SK-MEL-5 (cell line): ENCODE data around the gene SLIT3. TPM values are rescaled to one million over a fixed set of nuclear protein-coding genes. Genes with fewer than 3 reads are reported as not detected.

Source experiments
- DNase-seq: peaks from one replicate; pipeline ENCODE4 v3.0.0-alpha.2; 2016; ENCODE audit warnings: low read depth, low spot score
- in situ Hi-C: cut with HindIII; loops from 2 replicates; pipeline ENCODE4 v1.10.0; 2016; ENCODE audit warnings: low sequenced_read_pairs, high pct_unique_total_duplicates, low pct_unique_long_range_greater_than_20kb
- total RNA-seq: library from RNA; depleted of rRNA; stranded (reverse); fragments of >200 nt; shearing (Covaris generic); gene quantifications from 2 replicates; pipeline ENCODE4 v1.2.3, GENCODE V29; 2014

SLIT3 gene
- total RNA-seq, 1 experiment from 2014 or later = 0.63 TPM

DNA sequence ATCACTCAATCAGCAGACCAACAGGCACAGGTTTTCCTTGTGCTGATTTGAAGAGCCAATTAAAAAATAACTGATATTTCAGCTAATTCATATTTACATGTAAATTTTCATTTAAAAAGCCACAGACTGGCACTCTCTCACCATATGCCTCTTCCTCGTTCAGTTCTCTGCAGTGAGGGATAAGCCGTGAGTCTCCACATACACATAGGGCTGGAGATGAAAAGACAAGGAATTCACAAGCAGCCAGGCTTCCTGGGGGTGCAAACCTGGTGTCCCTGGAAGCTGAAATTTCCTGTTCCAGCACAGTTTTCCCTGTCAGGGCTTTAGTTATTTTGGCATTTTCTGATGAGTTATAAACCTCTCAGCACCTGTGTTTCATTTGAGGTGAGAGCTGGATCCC is 397.9 kb downstream of the SLIT3 start:
- in situ Hi-C loops = no loop called here
- no peak for DNase-seq

DNA sequence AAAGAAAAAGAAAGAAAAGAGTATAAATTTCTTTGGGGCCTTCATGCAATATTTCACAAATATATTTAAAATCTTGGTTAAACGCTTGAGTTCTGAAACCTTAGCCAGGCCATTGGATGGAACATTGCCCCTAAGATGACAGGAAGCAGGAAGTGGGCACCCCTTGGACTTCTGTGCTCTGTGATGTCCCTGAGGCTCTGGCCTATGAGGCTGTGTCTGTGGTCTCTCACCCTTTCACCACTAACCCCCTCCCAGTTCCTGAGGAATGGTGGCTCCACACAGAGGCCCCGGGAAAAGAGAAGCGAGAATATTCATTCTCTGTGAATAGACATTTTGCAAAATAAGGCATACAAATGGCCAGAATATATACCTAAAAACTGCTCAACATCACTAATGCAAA is 401.3 kb downstream of the SLIT3 start:
- DNase-seq = no peak
- in situ Hi-C loops = no loop called here

DNA sequence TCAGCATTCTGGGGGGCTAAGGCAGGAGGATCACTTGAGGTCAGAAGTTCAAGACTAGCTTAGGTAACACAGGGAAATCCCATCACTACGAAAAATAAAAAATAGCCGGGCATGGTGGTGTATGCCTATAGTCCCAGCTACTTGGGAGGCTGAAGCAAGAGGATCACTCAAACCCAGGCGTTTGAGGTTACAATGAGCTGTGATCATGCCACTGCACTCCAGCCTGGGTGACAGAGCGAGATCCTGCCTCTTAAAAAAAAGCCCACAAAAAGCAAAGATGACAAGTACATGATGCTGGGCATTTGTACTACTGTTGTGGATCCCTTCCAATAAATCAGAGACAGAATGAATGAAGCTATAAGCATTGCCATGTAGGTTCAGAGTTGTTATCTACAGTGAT is 401.7 kb downstream of the SLIT3 start:
- DNase-seq = no peak
- in situ Hi-C loops = no loop called here

DNA sequence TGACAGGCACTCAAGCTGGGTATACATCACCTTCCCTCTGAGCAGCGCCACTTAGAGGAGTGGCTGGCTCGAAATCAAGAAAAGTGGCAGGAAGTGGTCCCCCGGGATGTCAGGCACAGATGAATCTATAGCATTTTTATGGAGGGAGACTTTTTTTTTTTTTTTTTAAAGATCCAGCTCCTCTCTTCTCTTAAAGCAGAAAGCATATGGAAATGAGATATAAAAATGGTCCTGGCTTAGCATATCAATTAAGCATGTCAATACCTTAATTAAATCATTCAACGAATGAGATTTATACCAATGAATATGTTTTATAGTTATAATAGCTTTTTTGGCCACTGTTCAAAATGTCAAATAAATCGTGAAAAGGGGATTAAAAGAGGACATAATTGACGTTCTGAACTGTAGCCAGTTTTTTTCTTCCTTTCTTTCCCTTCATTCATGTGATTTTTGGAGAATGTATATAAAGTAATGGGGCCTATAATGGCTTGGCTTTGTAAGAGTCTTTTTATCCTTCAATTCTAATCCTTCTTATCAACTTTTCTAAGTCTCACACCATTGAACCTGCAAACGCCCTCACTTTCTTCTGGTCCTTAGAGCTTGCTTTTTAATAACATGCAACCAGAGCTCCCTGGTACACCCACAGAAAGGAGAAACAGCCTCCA is 402.6 kb downstream of the SLIT3 start:
- in situ Hi-C loops = no loop called here
- no peak for DNase-seq

DNA sequence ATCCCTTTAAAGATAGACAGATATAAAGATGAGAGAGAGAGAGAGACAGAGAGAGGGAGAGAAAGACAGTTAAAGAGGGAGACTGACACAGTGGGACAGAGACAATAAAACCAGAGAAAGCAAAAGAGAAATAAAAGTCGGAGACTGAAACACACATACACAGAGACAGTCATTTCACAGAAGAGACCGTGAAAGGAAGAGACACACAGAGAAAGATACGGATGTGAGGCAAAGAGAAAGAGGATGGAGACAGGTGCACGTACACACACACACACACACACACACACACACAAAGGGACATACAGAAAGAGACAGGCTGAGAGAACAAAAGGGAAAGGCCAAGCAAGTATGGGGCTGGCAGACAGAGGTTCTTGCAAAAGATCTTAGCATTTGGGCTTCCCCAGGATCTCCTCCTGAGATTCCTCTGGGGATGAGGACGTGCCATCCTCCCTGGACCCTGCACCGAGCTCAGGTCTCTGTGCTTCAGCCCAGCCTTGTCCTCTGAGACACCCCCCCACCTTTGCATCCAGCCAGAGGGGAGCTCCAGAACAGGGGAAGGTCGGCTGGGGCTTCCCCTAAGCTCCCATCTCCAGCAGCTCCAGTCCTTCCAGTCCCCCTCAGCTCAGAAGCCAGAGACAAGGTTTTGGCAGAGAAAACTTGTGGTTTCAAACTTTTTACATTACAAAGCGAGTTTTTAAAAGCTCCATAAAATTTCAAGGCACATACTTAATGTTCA is 403.4 kb downstream of the SLIT3 start:
- in situ Hi-C loops = no loop called here
- no peak for DNase-seq

DNA sequence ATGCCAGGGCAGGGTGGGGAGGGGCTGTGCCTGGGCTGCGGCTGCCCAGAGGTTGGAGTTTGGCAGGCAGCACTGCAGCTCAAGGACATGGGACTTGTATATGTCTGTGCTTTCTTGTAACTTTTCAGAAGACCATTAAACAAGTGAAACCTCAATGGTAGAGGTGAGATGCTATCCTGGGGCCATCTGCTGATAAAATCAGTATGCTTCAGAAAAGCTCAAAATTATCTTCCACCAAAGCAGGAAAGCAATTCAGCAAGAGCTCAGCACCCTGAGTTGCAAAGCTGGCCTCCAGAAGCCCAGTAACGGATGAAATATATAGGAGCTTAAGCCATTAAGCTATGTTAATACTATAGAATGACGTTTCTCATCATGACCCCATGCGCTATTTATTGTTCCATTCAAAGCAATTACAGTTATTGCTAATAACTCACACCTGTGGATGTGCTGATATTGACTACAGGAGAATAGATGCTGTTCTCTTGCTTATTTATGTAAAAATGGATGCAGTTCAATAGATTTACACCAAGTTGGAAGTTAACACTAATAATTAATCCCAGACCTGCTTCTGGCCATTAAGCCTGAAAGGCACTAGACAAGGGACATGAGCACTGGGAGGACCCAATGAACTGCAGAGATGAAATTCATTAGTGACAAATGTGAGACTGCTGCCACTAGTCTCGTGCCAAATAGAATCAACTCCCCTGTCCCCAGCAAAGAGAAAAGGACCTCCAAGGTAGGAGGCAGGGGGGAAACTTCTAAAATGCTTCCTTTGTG is 405.5 kb downstream of the SLIT3 start:
- in situ Hi-C loops = no loop called here

DNA sequence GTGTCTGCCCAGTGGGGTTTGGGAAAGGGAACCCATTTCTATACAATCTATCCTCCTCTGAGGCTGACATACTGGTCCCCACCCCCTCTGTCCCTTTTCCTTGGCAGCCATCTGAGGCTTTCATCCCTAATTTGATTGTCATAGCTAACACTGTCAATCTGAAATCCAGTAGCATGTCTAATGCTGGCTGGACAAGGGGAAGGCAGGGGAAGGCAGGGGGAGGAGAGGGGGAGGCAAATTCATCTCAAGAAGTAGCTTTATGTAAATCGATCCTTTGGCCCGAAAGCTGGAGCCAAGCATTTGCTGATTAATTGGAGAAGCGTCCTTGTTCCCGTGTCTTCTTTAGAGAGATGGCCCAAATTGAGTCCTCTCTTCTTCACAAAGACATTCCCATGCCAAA is 407.7 kb downstream of the SLIT3 start:
- DNase-seq = no peak
- in situ Hi-C loops = no loop called here

More for the DNA sequence above, 405.5 kb downstream of the SLIT3 start:
- no peak for DNase-seq

DNA sequence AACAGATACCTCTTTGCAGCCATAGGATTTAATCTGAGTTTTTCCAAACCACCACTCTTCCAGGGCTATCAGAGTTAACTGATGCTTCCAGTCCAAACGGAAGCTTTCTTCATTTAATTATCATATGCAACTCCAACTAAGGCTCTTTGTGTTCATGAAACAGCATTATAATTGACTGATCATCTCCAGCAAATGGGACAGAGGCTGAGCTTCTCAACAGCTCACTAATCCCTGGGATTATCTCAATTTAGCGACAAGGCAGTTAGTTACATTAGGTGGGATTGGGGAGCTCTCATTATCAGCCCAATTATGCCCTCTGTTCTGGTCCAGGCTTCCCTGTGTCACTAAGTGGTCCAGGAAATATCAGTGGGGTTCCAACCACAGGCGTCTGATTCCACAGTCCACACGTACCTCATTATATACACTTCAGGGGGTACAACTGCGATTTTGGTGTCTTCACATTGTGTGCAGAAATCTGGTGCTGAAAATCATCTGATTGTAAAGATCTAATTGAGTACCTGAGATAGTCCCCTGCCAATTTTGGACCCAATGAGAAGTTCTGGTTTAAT is 408.2 kb downstream of the SLIT3 start:
- in situ Hi-C loops = no loop called here
- no peak for DNase-seq

DNA sequence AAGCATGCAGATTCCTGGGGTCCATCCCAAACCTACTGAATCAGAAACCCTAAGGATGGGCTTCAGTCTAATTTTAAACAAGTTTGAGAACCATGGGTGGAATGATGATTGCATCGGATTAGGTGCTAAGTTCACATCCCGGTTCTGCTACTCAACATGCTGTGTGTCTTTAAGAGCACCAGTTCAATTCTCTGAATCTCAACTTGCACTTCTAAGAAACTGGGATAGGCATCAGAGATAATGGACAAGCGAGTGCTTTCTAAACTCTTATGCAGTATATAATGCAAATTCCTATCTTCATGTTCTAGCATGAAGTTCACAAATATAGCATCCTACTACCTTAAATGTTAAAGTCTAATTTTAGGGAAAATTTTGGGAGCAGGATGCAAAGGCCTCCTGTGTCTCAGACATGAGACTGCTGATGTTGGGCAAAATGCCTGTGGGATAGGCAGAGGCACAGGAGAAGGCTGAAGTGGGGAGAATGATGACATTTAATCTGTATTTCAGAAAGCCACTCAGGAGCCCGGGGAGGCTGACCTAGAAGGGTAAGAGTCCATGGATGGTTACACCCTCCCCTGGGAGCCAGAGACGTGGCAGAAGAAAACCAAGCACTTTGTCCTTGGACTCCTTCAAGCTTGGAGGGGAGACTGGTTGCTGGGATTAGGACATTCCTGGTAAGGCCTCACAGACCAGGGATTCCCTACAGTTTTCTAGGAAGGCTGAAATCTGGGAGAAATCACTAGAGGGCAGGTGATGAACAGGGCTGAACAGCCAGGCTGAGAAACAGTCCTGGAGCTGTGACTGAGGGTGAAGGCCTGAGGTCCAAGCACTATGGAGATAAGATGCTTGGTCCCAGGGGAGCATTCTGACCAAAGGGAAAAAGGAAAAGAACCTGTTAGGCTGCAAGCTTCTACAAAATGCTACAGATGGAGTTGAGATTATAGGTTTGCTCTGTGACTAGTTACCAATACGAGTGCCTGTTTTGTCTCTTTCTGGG is 409.8 kb downstream of the SLIT3 start:
- in situ Hi-C loops = no loop called here
- no peak for DNase-seq

DNA sequence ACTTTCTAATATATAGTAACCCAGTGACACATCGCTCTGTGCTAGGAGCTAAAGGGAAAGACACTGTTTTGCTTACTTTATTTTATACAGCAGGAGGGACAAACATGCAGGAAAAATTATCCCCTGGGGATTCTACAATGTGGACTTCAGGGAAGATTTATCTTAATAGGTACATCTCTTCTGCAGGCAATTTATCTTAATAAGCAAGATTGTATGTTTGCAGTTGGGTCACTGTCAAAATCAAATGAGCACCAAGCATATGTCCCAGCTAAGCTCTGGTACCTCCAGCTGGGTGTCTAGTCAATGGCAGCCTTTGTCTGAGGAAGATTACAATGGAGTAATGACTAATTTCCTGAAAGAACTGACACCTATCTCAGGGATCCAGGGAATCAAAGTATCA is 411.9 kb downstream of the SLIT3 start:
- in situ Hi-C loops = no loop called here

DNA sequence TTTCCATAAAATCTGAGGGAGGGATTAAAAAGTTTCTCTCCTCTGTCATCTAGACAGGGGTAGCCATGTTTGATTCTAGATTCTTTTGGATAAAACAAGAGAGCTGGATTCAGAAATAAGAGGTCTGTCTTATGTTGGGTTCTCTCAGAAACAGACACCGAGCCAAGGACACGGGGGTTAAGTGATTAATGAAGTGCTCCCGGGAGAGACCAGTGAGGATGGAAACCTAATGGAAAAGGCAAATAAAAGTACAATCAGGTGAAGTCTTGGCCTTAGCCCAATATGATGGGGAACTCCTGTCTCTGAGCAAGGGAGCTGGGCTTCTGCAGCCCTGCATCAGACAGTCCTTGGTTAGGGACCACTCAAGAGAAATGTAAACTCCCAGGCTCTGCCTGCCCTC is 413.0 kb downstream of the SLIT3 start:
- in situ Hi-C loops = no loop called here
- no peak for DNase-seq

More for the DNA sequence above, 411.9 kb downstream of the SLIT3 start:
- no peak for DNase-seq

DNA sequence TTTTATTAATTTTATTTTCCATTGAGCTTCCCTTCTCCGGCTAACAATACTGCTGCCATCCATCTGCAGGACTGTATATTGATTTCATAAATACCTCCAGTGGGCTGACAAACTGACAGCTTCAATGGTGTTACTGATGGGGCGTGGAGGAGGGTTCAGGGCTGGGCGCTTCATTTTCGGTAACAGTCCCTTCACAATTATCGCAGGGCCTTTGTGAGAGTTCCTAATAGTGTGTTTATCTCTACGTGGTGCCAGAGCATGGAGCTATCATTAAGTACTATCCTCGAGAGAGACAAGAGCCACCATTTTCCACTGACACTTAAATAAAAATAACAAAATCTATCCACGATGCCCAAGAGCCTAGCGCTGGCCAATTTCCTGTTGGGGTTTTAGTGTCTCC is 414.8 kb downstream of the SLIT3 start:
- DNase-seq = no peak
- in situ Hi-C loops = no loop called here

DNA sequence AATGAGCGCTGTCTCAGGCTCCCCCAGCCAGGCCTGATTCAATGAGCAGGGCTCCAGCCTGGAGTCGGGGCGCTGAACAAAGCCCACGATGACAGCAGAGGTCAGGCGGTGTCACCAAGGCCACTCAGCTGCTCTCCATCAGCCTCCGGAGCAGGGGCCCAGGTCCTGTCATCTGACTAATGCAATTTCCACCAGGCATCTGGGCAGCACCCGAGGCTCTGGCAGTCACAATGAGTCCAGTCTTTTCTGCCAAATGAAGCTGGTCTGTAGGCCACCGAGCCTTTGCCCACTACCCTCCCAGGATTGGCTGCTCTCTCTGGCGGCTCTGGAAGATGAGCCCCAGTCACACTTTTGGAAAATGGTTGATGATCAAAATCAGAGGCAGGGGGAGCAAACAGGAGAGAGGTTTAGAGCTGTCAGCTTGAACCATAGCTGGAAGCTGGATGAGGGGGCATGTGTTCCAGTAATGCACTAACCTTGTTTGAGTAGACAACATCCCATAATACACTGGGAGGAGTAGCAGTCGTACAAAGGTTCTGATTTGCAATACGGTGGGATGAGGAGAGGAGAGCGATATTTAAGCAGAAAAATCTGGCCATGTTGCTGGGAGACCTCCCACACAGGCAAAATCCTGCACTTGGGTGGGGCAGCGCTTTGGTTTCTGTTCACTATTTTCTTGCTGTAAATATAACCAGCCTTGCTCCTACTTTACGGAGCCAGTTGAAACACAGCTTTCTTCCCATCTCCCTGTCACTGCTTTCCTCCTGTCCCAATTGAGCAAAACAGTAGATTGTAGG is 415.4 kb downstream of the SLIT3 start:
- peak; percentile 38 for DNase-seq
- in situ Hi-C loops = no loop called here

DNA sequence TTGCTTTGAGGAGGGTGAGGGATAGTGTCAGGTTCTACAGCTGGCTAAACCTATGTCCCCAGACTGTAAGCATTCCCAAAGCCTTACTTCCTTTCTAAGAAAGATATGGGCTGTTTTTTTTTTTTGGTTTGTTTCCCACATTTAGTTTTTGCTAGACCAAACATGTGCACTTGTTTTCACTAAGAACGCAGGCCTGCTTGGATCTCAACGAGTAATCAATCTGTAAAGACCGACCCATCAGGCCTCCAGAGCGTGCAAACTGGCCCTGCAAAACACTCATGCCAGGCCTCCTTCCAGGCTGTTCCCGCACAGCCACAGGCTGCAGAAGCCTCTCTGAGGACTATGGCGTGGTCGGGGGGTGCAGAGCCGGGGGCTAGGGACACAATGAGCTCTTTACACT is 416.9 kb downstream of the SLIT3 start:
- no peak for DNase-seq
- in situ Hi-C loops = no loop called here

DNA sequence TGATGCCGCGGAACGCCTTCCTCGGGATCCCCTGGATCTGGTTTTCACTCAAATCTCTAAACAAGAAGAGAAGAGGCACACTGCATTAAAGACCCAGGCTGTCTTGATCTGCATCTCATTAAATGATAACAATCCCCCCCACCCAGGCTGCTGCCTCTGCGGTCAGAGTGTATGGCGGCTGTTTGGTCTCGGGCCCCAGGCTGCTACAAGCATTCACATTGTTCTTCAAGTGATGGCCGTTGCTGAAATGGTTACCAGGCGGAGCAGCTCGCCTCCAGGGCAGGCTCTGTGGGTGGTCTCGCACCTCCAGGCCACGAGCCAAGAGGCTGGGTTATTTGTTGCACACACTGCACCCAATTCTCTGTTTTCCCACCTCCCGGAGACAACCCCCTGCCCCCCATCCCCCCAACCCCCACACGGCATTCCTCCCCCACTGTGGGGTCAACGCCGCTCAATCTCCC is 417.6 kb downstream of the SLIT3 start:
- in situ Hi-C loops = no loop called here
- no peak for DNase-seq

DNA sequence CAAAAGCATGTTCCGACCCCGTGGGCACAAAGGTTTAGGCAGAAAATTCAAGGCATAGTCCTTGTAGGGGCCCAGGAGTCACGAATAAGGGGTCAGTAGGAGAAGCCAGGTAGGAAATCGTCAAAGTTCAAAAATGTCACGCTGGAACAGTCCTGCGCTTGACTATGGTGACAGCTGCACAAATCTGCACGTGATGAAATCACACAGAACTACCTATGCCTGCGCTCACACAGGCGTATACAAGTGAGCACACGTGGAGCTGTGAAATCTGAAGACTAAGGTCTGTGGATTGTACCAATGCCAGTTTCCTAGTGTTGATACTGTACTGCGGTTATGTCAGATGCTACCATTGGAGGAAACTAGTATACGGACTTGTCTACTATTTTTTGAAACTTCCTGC is 418.7 kb downstream of the SLIT3 start:
- DNase-seq = no peak
- in situ Hi-C loops = no loop called here
